HCT116 (cell line): Measurements from ENCODE around the gene KMO.

Experiments
- ELF1 ChIP-seq: IDR thresholded peaks from 2 replicates; pipeline ENCODE4 v1.6.1; 2012; ENCODE audit warnings: low read depth, borderline replicate concordance
- EZH2 ChIP-seq: fragments of 200-600 bp; sonication (generic); IDR thresholded peaks from 2 replicates; pipeline ENCODE4 v1.6.1; 2017; ENCODE audit warnings: antibody characterized with exemption, mixed run types
- JUND ChIP-seq: IDR thresholded peaks from 2 replicates; pipeline ENCODE4 v1.6.1; 2012
- MAX ChIP-seq: IDR thresholded peaks from 2 replicates; pipeline ENCODE4 v1.6.1; 2012
- POLR2A ChIP-seq: IDR thresholded peaks from 2 replicates; pipeline ENCODE4 v1.7.0; 2011; ENCODE audit warnings: borderline replicate concordance; ENCODE audit not compliant: insufficient read depth, insufficient read length; ENCODE audit errors: extremely low read depth
- RAD21 ChIP-seq: IDR thresholded peaks from 2 replicates; pipeline ENCODE4 v1.6.1; 2012; ENCODE audit warnings: low read depth, mild to moderate bottlenecking
- TCF7L2 ChIP-seq: IDR thresholded peaks from 2 replicates; pipeline ENCODE4 v1.7.0; 2011; ENCODE audit warnings: borderline replicate concordance, inconsistent platforms; ENCODE audit not compliant: insufficient read depth, insufficient read length; ENCODE audit errors: extremely low read depth
- ZFX ChIP-seq: fragments of 450-650 bp; IDR thresholded peaks from 2 replicates; pipeline ENCODE4 v1.6.1; 2017
- TF ChIP-seq, protein P1 (sequence below), 3 experiments: fragments of 200-600 bp in 1 of 3; sonication (generic) in 1 of 3; IDR thresholded peaks in 2 of 3; conservative IDR thresholded peaks in 1 of 3; 2 replicates each; pipeline ENCODE4 v1.5.1; 2012 to 2017; ENCODE audit warnings: low read depth in 2 of 3, low read length in 2 of 3, antibody characterized with exemption in 1 of 3, borderline replicate concordance in 1 of 3, control low read depth in 1 of 3, mild to moderate bottlenecking in 1 of 3, mixed read lengths in 1 of 3, mixed run types in 1 of 3, moderate library complexity in 1 of 3; ENCODE audit not compliant: insufficient read depth in 1 of 3
- TF ChIP-seq, protein P2 (sequence below): IDR thresholded peaks from 2 replicates; pipeline ENCODE4 v1.6.1; 2011; ENCODE audit warnings: mild to moderate bottlenecking, low read length, moderate library complexity; ENCODE audit not compliant: insufficient replicate concordance; ENCODE audit errors: extremely low read depth

- no peak for TF ChIP-seq RAD21
- TF ChIP-seq ZFX = no peak
- TF ChIP-seq, protein P1, sequence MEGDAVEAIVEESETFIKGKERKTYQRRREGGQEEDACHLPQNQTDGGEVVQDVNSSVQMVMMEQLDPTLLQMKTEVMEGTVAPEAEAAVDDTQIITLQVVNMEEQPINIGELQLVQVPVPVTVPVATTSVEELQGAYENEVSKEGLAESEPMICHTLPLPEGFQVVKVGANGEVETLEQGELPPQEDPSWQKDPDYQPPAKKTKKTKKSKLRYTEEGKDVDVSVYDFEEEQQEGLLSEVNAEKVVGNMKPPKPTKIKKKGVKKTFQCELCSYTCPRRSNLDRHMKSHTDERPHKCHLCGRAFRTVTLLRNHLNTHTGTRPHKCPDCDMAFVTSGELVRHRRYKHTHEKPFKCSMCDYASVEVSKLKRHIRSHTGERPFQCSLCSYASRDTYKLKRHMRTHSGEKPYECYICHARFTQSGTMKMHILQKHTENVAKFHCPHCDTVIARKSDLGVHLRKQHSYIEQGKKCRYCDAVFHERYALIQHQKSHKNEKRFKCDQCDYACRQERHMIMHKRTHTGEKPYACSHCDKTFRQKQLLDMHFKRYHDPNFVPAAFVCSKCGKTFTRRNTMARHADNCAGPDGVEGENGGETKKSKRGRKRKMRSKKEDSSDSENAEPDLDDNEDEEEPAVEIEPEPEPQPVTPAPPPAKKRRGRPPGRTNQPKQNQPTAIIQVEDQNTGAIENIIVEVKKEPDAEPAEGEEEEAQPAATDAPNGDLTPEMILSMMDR (IDR thresholded peaks at IDR 0.05 in 2 of 3, conservative IDR thresholded peaks at IDR 0.05 in 1 of 3; ENCODE audit: borderline replicate concordance in 1 of 3, insufficient read depth in 1 of 3, low read depth in 2 of 3, low read length in 2 of 3) = no peak
- TF ChIP-seq JUND = no peak
- TF ChIP-seq, protein P2, sequence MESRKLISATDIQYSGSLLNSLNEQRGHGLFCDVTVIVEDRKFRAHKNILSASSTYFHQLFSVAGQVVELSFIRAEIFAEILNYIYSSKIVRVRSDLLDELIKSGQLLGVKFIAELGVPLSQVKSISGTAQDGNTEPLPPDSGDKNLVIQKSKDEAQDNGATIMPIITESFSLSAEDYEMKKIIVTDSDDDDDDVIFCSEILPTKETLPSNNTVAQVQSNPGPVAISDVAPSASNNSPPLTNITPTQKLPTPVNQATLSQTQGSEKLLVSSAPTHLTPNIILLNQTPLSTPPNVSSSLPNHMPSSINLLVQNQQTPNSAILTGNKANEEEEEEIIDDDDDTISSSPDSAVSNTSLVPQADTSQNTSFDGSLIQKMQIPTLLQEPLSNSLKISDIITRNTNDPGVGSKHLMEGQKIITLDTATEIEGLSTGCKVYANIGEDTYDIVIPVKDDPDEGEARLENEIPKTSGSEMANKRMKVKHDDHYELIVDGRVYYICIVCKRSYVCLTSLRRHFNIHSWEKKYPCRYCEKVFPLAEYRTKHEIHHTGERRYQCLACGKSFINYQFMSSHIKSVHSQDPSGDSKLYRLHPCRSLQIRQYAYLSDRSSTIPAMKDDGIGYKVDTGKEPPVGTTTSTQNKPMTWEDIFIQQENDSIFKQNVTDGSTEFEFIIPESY = no peak
- TF ChIP-seq TCF7L2 = no peak
- TF ChIP-seq POLR2A = no peak
- TF ChIP-seq ELF1 = no peak
- TF ChIP-seq EZH2 = no peak
- TF ChIP-seq MAX = no peak
Measured at GRCh38 chr1:241630899-241631298, 98.7 kb downstream of the KMO start.
